HG02571 (cell line): ENCODE results near the gene PARD3B.

Source experiments
- ATAC-seq: cut with Tn5 transposase; IDR thresholded peaks from one replicate; pipeline ENCODE4 v1.9.1; 2021; ENCODE audit warnings: mild to moderate bottlenecking, moderate library complexity; ENCODE audit not compliant: unreplicated experiment

PARD3B gene

DNA sequence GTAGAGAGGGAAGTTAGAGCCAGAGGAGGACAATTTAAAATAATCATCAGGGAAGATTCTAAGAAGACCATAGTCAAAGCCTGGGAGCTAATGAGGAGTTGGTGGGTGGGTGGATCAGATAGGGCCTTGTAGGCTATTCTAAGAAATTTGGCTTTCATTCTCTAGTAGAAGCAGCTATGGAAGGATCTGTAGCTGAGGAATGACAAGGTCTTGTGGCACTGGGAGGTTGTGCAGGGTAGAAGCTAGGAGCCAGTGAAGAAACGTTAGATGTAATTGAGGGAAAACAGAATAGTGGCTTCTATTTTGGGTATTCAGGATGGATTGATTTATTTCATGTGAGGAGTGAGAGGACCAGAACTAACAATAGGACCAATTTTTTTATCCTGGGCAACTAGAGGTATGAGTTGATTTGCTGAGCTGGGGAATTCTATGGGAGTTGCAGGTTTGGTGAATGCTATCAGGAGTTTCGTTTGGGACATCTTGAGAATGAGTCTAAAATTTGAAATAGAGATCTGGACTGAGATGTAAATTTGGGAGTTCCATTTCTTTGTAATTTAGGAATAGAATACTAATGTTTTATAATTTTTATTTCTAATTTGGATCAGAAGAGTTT is 371.9 kb downstream of the PARD3B start:
- no peak for ATAC-seq

DNA sequence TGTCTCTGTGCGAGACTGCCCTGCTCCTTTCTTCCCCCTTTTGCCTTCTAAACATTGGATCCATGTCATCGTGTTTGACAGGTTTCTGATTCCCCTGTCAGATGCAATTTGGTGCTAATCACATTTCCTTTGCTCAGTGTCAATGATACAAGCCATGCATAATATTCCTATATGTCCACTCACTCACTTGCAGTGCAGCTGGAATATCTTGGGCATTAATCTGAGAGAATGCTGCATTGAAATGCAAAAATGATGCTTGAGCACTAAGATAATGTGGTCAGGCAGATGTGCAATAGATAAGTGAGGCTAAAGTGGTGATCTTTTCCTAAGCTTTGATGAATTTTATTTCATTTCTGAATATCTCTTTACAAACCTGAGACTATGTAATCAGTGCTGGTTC is 375.5 kb downstream of the PARD3B start:
- no peak for ATAC-seq

DNA sequence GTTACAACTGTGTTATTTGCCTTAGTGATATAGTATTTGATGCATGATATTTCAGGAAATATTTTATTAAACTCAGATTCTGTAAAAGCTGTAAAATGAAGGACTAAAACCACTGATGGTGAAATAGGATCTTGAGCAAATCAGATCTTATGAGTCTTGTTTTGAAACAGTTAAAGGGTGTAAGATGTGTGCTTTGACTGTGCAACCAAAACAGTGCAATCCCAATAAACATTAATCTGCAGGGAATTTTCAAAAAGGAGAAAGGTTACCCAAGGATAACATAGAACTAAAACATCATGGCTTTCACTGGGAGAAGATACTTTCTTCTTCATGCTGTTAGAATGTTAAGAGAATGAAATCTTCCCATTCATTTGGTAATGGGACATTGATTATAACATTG is 378.7 kb downstream of the PARD3B start:
- no peak for ATAC-seq

GRCh38 chr2:204931562-204931961 is 386.3 kb downstream of the PARD3B start:
- ATAC-seq = no peak

DNA sequence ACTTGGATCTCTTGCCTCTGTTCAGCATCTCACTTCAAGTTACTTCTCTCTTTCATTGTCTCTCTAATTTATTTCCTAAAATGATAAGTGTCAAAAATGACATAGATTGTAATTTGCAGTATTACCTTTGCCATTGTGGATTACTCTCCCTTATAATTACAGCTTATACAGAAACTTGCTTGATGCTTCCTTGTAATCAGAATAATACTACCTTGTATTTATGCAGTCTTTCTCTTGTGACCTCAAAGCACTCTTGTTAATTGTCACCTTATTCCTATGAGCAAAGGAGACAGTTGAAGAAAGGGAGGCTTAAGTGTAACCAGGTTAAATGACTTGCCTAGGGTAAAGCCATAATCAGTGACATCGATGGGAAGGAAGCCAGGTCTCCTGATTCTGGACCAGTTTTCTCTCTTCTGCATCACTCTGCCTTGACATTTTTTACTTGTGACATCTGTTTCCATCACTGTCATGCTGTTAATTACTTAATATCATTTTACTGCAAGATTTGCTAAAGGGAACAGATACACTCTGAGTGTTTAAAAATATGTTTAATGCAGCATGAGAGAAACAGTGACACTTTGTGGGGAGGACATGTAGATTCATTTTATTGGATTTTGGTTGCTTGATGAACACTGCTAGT is 388.6 kb downstream of the PARD3B start:
- no peak for ATAC-seq

DNA sequence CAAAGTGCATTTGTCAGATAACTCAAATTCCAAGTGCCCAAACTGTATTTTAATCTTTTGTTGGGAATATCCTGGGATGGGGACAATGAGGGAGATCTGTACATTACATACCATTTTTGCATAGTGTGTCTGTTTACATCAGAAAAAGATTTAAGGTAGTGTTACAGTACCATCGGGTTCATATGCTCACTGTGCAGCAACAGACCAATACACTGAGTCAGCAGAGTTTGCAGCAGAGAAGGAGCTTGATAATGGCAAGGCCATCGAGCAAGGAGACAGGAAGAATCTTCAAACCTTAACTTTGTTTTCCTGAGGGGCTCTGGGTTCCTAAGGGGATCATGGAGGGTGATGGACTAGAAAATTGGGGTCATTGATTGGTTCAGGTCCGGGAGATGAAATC is 399.7 kb downstream of the PARD3B start:
- no peak for ATAC-seq

DNA sequence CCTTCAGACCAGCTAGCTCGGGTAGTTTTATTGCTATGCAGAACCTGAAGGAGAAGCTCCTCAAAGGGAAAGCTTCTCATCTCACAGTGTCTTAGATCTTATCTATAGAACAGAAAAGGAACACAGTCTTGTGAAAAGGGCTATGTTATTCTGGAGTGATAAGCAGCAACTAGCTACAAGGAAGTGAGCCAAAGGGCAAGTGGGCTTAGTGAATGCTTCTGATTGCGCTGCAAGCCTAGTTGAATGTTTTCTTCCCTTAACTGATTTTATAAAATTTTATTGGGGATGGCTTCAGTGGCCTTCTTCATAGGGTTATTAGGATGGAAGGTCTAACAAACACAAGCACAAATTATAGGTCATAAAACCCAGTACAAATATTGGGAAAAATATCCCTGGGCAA is 400.1 kb downstream of the PARD3B start:
- ATAC-seq = no peak

GRCh38 chr2:204946892-204947291 is 401.6 kb downstream of the PARD3B start:
- ATAC-seq = no peak

- no peak for ATAC-seq
Observed at GRCh38 chr2:204947405-204947804, 402.1 kb downstream of the PARD3B start.

DNA sequence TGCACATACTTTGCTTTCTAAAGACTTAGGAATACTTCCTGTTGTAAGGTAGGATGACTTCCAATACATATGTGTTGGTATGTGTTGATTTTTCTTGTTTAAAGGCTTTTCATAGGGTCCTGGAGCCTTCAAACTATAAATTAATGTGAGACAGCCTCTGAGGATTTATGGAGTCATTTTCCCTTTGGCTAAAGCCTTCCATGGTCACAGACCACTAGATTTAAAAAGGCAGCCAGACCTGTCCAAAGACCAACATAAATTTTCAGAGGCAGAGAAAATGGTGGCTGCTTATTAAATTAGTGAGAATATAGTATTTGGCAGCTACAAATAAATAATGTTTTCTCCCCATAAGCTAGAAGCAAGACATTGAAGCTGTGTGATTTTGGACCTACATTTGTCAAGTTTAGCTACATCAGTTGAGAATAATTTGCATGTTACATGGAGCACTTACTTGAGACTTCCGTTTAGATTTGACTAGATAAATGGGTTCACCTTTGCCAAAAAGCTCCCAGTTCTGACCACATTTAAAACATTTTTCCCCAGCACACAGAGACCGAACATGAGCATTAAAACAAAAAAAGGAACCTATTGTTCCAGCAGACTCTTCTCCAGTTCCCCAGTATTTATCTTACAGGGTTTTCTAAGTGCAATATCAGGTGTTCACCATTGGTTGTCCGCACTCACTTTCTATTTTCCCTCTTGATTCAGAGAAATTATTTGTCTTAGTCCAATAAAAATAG is 402.9 kb downstream of the PARD3B start:
- no peak for ATAC-seq

GRCh38 chr2:204948822-204949221 is 403.5 kb downstream of the PARD3B start:
- no peak for ATAC-seq

- no peak for ATAC-seq
Observed at GRCh38 chr2:204950695-204951346, 405.5 kb downstream of the PARD3B start.

- no peak for ATAC-seq
Observed at GRCh38 chr2:204958371-204958770, 413.1 kb downstream of the PARD3B start.

DNA sequence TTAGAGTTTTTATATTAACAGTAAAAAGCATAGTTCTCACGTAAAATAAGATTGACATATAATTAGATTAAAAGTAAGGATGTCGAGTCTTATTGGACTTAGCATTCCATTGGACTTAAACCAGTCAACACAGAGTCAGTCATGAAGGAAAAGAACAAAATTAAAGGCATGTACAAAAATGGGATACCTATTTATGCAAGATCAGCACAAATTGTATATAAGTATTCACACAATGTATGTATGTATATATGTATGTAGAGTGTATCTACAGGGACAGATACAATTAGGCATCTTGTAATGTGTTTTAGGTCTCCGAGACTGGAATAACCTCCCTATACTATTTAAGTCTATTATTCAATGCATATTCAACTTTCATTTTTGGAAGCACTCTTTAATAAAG is 419.1 kb downstream of the PARD3B start:
- no peak for ATAC-seq

GRCh38 chr2:204966245-204966644 is 421.0 kb downstream of the PARD3B start:
- ATAC-seq = no peak

GRCh38 chr2:204967199-204967960 is 422.1 kb downstream of the PARD3B start:
- ATAC-seq = no peak

- no peak for ATAC-seq
Observed at GRCh38 chr2:204971206-204971907, 426.1 kb downstream of the PARD3B start.

DNA sequence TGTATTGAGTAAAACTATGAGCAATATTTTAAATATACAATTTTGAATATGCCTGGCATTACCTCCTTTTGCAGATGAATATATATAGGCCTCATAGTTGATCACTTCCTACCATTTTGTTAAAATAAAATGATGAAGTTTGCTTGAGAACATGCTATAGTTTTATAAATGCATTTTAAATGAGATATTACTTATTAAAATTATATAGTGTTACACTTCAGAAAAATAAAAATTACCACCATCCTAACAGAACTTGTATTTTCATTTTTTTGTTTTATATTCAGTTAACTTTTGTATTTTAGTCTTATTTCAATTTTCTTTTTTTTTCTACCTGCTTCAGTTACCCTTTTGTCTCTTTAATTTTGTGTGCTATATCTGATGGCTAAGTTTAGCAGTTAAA is 426.9 kb downstream of the PARD3B start:
- no peak for ATAC-seq

- ATAC-seq = no peak
Observed at GRCh38 chr2:204972606-204973336, 427.5 kb downstream of the PARD3B start.

DNA sequence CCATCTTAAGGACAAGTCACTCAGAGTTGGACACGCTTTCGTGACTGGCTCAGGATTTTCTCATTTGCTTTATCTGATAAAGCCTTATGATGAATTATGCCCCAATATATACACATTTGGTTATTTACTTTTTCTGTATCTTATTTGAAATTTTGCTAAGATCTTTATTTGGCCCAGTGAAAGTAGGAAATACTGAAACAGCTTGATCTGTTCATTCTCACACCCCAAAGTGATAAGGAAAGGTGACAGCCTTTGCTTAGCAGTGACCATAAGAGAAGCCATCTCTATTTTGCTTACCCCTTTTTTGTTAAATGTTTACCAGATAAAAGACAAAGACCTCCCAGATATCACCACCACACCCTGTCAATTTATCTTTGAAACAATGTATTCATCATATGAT is 428.3 kb downstream of the PARD3B start:
- no peak for ATAC-seq
